Nephron (organoid): ENCODE results near the gene PDS5B.

Experiments used
- H3K27ac Mint-ChIP-seq, 3 experiments: 2 replicates each; pipeline ENCODE4 v1.8.0; 2020; ENCODE audit warnings: mixed read lengths in 3 of 3, mild to moderate bottlenecking in 2 of 3, moderate library complexity in 1 of 3
- H3K27me3 Mint-ChIP-seq: 2 replicates; pipeline ENCODE4 v1.8.0; 2021; ENCODE audit warnings: low read depth, mild to moderate bottlenecking, moderate library complexity, mixed read lengths
- H3K36me3 Mint-ChIP-seq: 2 replicates; pipeline ENCODE4 v1.8.0; 2020; ENCODE audit warnings: low read depth, mixed read lengths
- H3K4me1 Mint-ChIP-seq: 2 replicates; pipeline ENCODE4 v1.8.0; 2020; ENCODE audit warnings: mixed read lengths
- H3K4me3 Mint-ChIP-seq, 3 experiments: 2 replicates each; pipeline ENCODE4 v1.8.0; 2020; ENCODE audit warnings: mild to moderate bottlenecking in 3 of 3, mixed read lengths in 3 of 3, moderate library complexity in 2 of 3
- H3K9me3 Mint-ChIP-seq: 2 replicates; pipeline ENCODE4 v1.8.0; 2020; ENCODE audit warnings: mixed read lengths
- CTCF ChIP-seq, 3 experiments: fragments of 200-600 bp; sonication (generic); IDR thresholded peaks; one replicate each; pipeline ENCODE4 v1.5.0; 2021; ENCODE audit warnings: antibody characterized with exemption in 3 of 3; ENCODE audit not compliant: unreplicated experiment in 3 of 3

The PDS5B gene

GRCh38 chr13:32586080-32586900 is at the start of gene PDS5B:
Gene PDS5B (plus strand): TSS chr13:32586452. CDS start chr13:32648773, 62,321 bp downstream.
- peaks cover 32% of the 10 kb centered on the region for H3K4me1 Mint-ChIP-seq
- peak within 1 kb of the TSS; percentile 92 to 97 (median 93) for H3K4me3 Mint-ChIP-seq
- H3K36me3 Mint-ChIP-seq = peaks cover 3% of the 10 kb centered on the region
- peaks cover 6% of the 10 kb centered on the region for H3K27me3 Mint-ChIP-seq
- H3K9me3 Mint-ChIP-seq = no peaks in the 10 kb centered on the region
- peak; percentile 86 to 95 (median 94) for TF ChIP-seq CTCF (IDR thresholded peaks at IDR 0.05; ENCODE audit: unreplicated experiment in 3 of 3)
- peak within 1 kb of the TSS; percentile 97 to 100 (median 97) for H3K27ac Mint-ChIP-seq

DNA sequence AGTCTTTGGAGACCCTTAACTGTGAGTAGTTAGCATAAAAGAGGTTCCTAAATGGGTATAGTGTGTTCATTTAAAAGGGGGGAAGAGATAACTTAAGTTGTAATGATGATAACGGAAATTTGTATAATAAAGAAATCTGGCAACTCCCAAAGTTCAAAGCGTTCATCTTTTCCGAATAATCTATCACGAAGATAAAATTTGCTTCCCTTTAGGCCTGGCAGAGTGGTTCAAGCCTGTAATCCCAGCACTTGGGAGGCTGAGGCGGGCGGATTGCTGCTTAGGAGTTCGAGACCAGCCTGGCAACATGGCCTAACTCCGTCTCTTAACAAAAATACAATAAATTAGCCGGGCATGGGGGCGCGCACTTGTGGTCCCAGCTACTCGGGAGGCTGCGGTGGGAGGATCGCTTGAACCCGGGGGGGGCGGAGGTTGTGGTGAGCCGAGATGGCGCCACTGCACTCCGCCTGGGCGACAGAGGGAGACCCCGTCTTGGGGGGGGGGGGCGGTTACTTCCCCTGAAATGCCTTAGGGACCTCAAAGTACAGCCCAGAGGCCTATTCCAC is 48.6 kb upstream of the PDS5B start:
- H3K4me1 Mint-ChIP-seq = peaks cover 34% of the 10 kb centered on the region
- H3K27ac Mint-ChIP-seq = peak overlapping the region; percentile 98 to 99 (median 99)
- peaks cover 52% of the 10 kb centered on the region for H3K36me3 Mint-ChIP-seq
- H3K4me3 Mint-ChIP-seq = peak overlapping the region; percentile 99 to 100 (median 99)
- peaks cover 12% of the 10 kb centered on the region for H3K9me3 Mint-ChIP-seq
- no peak for TF ChIP-seq CTCF (IDR thresholded peaks at IDR 0.05; ENCODE audit: unreplicated experiment in 3 of 3)
- no peaks in the 10 kb centered on the region for H3K27me3 Mint-ChIP-seq

DNA sequence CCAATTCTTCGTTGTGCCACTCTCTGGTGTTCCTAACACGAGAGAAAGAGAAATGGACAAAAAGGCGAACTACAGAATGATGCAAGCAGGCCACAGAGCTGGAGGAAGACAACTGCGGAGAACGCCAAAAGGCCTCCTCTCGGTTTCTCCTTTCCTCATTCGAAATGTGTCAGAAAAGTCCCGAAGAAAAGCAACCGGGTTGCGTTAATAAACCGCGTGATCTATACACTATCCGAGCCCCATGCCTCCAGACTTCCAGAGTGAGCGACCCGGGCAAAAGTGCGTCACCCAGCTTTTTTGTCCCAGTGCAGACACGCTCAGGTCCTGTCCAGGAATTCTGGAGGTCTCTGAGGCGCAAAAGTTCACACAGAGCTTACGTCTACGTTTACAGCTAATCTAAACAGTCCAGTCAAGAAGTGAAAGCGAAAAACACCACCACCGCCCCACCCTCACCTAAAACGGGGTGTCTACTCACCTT is 48.1 kb upstream of the PDS5B start:
- Mint-ChIP-seq H3K27ac (peak overlapping the region; percentile 98 to 99 (median 99)), H3K4me1 (peaks cover 34% of the 10 kb centered on the region), H3K27me3 (no peaks in the 10 kb centered on the region), H3K9me3 (peaks cover 12% of the 10 kb centered on the region), H3K36me3 (peaks cover 48% of the 10 kb centered on the region), H3K4me3 (peak overlapping the region; percentile 99 to 100 (median 99))
- TF ChIP-seq CTCF (IDR thresholded peaks at IDR 0.05; ENCODE audit: unreplicated experiment in 3 of 3) = no peak

- Mint-ChIP-seq H3K4me3 (peak within 1 kb of the TSS; percentile 99 to 100 (median 99)), H3K9me3 (peaks cover 12% of the 10 kb centered on the region), H3K36me3 (peaks cover 43% of the 10 kb centered on the region), H3K27me3 (no peaks in the 10 kb centered on the region), H3K27ac (peak within 1 kb of the TSS; percentile 98 to 99 (median 99)), H3K4me1 (peaks cover 31% of the 10 kb centered on the region)
- TF ChIP-seq CTCF (IDR thresholded peaks at IDR 0.05; ENCODE audit: unreplicated experiment in 3 of 3) = peak in 2 of 3 experiments; percentile 43 to 47
Observed at GRCh38 chr13:32538621-32539246, 47.5 kb upstream of the PDS5B start, which contains the start of gene N4BP2L2. Gene N4BP2L2 (minus strand): TSS chr13:32538795. CDS start chr13:32537027, 1,768 bp downstream.

- Mint-ChIP-seq H3K36me3 (peaks cover 12% of the 10 kb centered on the region), H3K4me1 (peaks cover 4% of the 10 kb centered on the region), H3K9me3 (peaks cover 12% of the 10 kb centered on the region), H3K27ac (no peak overlapping the region), H3K27me3 (peaks cover 5% of the 10 kb centered on the region), H3K4me3 (no peak overlapping the region)
- TF ChIP-seq CTCF (IDR thresholded peaks at IDR 0.05; ENCODE audit: unreplicated experiment in 3 of 3) = no peak
Observed at GRCh38 chr13:32542221-32542620, 44.0 kb upstream of the PDS5B start.
